ENCODE results near the gene CEACAM7. TPM values are rescaled to one million over a fixed set of nuclear protein-coding genes. Genes with fewer than 3 reads are reported as not detected.

The CEACAM7 gene
- total RNA-seq, 2 donors from 2014 or later, result not detected

DNA sequence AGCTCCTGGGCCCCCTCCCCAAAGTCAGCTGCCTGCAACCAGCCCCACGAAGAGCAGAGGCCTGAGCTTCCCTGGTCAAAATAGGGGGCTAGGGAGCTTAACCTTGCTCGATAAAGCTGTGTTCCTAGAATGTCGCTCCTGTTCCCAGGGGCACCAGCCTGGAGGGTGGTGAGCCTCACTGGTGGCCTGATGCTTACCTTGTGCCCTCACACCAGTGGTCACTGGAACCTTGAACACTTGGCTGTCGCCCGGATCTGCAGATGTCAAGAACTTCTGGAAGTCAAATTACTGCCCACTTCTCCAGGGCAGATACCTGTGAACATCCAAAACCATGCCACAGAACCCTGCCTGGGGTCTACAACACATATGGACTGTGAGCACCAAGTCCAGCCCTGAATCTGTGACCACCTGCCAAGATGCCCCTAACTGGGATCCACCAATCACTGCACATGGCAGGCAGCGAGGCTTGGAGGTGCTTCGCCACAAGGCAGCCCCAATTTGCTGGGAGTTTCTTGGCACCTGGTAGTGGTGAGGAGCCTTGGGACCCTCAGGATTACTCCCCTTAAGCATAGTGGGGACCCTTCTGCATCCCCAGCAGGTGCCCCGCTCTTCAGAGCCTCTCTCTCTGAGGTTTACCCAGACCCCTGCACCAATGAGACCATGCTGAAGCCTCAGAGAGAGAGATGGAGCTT, 15.7 kb upstream of the CEACAM7 start:
- Mint-ChIP-seq H3K9me3 (no peaks in the 10 kb centered on the region), H3K36me3 (no peaks in the 10 kb centered on the region), H3K27ac (no peak overlapping the region)
- DNase-seq (ENCODE audit: low spot score in 2 of 2) (no peak), ATAC-seq (no peak)

DNA sequence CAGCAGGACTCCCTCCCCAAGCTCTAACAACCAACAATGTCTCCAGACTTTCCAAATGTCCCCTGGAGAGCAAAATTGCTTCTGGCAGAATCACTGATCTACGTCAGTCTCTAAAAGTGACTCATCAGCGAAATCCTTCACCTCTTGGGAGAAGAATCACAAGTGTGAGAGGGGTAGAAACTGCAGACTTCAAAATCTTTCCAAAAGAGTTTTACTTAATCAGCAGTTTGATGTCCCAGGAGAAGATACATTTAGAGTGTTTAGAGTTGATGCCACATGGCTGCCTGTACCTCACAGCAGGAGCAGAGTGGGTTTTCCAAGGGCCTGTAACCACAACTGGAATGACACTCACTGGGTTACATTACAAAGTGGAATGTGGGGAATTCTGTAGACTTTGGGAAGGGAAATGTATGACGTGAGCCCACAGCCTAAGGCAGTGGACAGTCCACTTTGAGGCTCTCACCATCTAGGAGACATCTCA, 14.1 kb upstream of the CEACAM7 start:
- no peak for ATAC-seq
- Mint-ChIP-seq H3K27ac (no peak overlapping the region), H3K9me3 (no peaks in the 10 kb centered on the region), H3K36me3 (no peaks in the 10 kb centered on the region)
- no peak for DNase-seq (ENCODE audit: low spot score in 2 of 2)

DNA sequence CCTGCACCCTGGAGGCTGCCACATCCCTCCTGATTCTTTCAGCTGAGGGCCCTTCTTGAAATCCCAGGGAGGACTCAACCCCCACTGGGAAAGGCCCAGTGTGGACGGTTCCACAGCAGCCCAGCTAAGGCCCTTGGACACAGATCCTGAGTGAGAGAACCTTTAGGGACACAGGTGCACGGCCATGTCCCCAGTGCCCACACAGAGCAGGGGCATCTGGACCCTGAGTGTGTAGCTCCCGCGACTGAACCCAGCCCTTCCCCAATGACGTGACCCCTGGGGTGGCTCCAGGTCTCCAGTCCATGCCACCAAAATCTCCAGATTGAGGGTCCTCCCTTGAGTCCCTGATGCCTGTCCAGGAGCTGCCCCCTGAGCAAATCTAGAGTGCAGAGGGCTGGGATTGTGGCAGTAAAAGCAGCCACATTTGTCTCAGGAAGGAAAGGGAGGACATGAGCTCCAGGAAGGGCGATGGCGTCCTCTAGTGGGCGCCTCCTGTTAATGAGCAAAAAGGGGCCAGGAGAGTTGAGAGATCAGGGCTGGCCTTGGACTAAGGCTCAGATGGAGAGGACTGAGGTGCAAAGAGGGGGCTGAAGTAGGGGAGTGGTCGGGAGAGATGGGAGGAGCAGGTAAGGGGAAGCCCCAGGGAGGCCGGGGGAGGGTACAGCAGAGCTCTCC, 13.5 kb upstream of the CEACAM7 start:
- Mint-ChIP-seq H3K27ac (no peak overlapping the region), H3K36me3 (no peaks in the 10 kb centered on the region), H3K9me3 (no peaks in the 10 kb centered on the region)
- peak in 1 of 2 donors; percentile 18 for DNase-seq (ENCODE audit: low spot score in 2 of 2)
- no peak for ATAC-seq

DNA sequence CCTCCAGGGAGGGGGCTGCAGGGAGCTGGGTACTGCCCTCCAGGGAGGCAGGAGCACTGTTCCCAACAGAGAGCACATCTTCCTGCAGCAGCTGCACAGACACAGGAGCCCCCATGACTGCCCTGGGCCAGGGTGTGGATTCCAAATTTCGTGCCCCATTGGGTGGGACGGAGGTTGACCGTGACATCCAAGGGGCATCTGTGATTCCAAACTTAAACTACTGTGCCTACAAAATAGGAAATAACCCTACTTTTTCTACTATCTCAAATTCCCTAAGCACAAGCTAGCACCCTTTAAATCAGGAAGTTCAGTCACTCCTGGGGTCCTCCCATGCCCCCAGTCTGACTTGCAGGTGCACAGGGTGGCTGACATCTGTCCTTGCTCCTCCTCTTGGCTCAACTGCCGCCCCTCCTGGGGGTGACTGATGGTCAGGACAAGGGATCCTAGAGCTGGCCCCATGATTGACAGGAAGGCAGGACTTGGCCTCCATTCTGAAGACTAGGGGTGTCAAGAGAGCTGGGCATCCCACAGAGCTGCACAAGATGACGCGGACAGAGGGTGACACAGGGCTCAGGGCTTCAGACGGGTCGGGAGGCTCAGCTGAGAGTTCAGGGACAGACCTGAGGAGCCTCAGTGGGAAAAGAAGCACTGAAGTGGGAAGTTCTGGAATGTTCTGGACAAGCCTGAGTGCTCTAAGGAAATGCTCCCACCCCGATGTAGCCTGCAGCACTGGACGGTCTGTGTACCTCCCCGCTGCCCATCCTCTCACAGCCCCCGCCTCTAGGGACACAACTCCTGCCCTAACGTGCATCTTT, 12.5 kb upstream of the CEACAM7 start:
- ATAC-seq, result no peak
- peak in 1 of 2 donors; percentile 28 for DNase-seq (ENCODE audit: low spot score in 2 of 2)
- no peaks in the 10 kb centered on the region for H3K36me3 Mint-ChIP-seq
- H3K27ac Mint-ChIP-seq, result no peak overlapping the region
- no peaks in the 10 kb centered on the region for H3K9me3 Mint-ChIP-seq

DNA sequence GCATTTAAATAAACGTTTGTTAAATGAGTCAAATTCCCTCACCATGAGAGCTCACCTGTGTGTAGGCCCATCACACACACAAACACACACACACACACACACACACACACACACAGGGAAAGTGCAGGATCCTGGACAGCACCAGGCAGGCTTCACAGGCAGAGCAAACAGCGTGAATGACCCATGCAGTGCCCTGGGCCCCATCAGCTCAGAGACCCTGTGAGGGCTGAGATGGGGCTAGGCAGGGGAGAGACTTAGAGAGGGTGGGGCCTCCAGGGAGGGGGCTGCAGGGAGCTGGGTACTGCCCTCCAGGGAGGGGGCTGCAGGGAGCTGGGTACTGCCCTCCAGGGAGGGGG, 11.9 kb upstream of the CEACAM7 start:
- DNase-seq (ENCODE audit: low spot score in 2 of 2) (peak in 1 of 2 donors; percentile 16), ATAC-seq (no peak)
- Mint-ChIP-seq H3K27ac (no peak overlapping the region), H3K9me3 (no peaks in the 10 kb centered on the region), H3K36me3 (no peaks in the 10 kb centered on the region)

DNA sequence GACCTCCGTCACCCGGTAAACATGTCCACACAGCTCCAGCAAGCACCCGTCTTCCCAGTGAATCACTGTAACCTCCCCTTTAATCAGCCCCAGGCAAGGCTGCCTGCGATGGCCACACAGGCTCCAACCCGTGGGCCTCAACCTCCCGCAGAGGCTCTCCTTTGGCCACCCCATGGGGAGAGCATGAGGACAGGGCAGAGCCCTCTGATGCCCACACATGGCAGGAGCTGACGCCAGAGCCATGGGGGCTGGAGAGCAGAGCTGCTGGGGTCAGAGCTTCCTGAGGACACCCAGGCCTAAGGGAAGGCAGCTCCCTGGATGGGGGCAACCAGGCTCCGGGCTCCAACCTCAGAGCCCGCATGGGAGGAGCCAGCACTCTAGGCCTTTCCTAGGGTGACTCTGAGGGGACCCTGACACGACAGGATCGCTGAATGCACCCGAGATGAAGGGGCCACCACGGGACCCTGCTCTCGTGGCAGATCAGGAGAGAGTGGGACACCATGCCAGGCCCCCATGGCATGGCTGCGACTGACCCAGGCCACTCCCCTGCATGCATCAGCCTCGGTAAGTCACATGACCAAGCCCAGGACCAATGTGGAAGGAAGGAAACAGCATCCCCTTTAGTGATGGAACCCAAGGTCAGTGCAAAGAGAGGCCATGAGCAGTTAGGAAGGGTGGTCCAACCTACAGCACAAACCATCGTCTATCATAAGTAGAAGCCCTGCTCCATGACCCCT, 11.3 kb upstream of the CEACAM7 start:
- H3K9me3 Mint-ChIP-seq, result no peaks in the 10 kb centered on the region
- no peak for ATAC-seq
- H3K36me3 Mint-ChIP-seq, result no peaks in the 10 kb centered on the region
- DNase-seq (ENCODE audit: low spot score in 2 of 2), result peak in 1 of 2 donors; percentile 37
- no peak overlapping the region for H3K27ac Mint-ChIP-seq

DNA sequence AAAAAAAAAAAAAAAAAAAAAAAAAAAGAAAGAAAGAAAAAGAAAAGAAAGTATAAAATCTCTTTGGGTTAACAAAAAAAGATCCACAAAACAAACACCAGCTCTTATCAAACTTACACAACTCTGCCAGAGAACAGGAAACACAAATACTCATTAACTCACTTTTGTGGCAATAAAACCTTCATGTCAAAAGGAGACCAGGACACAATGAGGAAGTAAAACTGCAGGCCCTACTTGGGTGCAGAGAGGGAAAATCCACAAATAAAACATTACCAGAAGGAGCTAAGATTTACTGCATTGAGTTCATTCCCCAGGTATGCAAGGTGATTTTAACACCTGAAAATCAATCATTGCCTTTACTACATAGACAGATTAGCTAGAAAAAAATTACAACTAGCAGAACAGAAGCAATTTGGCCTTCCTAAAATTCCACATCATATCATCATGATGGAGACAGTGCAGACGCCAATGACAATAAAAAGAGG, 10.7 kb upstream of the CEACAM7 start:
- Mint-ChIP-seq H3K27ac (no peak overlapping the region), H3K9me3 (no peaks in the 10 kb centered on the region), H3K36me3 (no peaks in the 10 kb centered on the region)
- DNase-seq (ENCODE audit: low spot score in 2 of 2) (no peak), ATAC-seq (no peak)

DNA sequence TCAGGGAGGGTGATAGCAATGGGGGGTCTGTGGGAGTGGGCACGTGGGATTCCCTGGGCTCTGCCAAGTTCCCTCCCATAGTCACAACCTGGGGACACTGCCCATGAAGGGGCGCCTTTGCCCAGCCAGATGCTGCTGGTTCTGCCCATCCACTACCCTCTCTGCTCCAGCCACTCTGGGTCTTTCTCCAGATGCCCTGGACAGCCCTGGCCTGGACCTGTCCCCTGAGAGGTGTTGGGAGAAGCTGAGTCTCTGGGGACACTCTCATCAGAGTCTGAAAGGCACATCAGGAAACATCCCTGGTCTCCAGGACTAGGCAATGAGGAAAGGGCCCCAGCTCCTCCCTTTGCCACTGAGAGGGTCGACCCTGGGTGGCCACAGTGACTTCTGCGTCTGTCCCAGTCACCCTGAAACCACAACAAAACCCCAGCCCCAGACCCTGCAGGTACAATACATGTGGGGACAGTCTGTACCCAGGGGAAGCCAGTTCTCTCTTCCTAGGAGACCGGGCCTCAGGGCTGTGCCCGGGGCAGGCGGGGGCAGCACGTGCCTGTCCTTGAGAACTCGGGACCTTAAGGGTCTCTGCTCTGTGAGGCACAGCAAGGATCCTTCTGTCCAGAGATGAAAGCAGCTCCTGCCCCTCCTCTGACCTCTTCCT, 9.3 kb upstream of the CEACAM7 start:
- H3K27ac Mint-ChIP-seq, result no peak overlapping the region
- DNase-seq (ENCODE audit: low spot score in 2 of 2), result peak in 1 of 2 donors; percentile 43
- H3K9me3 Mint-ChIP-seq, result peaks cover 0 to 6% of the 10 kb centered on the region in 2 donors
- no peak for ATAC-seq
- no peaks in the 10 kb centered on the region for H3K36me3 Mint-ChIP-seq

DNA sequence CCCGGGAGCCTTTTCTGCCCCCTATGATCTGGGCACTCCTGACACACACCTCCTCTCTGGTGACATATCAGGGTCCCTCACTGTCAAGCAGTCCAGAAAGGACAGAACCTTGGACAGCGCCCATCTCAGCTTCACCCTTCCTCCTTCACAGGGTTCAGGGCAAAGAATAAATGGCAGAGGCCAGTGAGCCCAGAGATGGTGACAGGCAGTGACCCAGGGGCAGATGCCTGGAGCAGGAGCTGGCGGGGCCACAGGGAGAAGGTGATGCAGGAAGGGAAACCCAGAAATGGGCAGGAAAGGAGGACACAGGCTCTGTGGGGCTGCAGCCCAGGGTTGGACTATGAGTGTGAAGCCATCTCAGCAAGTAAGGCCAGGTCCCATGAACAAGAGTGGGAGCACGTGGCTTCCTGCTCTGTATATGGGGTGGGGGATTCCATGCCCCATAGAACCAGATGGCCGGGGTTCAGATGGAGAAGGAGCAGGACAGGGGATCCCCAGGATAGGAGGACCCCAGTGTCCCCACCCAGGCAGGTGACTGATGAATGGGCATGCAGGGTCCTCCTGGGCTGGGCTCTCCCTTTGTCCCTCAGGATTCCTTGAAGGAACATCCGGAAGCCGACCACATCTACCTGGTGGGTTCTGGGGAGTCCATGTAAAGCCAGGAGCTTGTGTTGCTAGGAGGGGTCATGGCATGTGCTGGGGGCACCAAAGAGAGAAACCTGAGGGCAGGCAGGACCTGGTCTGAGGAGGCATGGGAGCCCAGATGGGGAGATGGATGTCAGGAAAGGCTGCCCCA, 8.5 kb upstream of the CEACAM7 start:
- no peak for DNase-seq (ENCODE audit: low spot score in 2 of 2)
- Mint-ChIP-seq H3K9me3 (peaks cover 0 to 6% of the 10 kb centered on the region in 2 donors), H3K27ac (no peak overlapping the region), H3K36me3 (no peaks in the 10 kb centered on the region)
- no peak for ATAC-seq

DNA sequence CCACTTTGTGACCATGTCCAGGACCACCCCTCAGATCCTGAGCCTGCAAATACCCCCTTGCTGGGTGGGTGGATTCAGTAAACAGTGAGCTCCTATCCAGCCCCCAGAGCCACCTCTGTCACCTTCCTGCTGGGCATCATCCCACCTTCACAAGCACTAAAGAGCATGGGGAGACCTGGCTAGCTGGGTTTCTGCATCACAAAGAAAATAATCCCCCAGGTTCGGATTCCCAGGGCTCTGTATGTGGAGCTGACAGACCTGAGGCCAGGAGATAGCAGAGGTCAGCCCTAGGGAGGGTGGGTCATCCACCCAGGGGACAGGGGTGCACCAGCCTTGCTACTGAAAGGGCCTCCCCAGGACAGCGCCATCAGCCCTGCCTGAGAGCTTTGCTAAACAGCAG, 7.7 kb upstream of the CEACAM7 start:
- Mint-ChIP-seq H3K27ac (no peak overlapping the region), H3K9me3 (peaks cover 0 to 6% of the 10 kb centered on the region in 2 donors), H3K36me3 (no peaks in the 10 kb centered on the region)
- ATAC-seq, result no peak
- no peak for DNase-seq (ENCODE audit: low spot score in 2 of 2)

DNA sequence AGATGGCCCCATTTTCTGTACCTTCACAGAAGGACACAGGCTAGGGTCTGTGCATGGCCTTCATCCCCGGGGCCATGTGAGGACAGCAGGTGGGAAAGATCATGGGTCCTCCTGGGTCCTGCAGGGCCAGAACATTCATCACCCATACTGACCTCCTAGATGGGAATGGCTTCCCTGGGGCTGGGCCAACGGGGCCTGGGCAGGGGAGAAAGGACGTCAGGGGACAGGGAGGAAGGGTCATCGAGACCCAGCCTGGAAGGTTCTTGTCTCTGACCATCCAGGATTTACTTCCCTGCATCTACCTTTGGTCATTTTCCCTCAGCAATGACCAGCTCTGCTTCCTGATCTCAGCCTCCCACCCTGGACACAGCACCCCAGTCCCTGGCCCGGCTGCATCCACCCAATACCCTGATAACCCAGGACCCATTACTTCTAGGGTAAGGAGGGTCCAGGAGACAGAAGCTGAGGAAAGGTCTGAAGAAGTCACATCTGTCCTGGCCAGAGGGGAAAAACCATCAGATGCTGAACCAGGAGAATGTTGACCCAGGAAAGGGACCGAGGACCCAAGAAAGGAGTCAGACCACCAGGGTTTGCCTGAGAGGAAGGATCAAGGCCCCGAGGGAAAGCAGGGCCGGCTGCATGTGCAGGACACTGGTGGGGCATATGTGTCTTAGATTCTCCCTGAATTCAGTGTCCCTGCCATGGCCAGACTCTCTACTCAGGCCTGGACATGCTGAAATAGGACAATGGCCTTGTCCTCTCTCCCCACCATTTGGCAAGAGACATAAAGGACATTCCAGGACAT, 7.0 kb upstream of the CEACAM7 start:
- H3K36me3 Mint-ChIP-seq, result no peaks in the 10 kb centered on the region
- H3K9me3 Mint-ChIP-seq, result peaks cover 0 to 6% of the 10 kb centered on the region in 2 donors
- no peak overlapping the region for H3K27ac Mint-ChIP-seq
- ATAC-seq (no peak), DNase-seq (ENCODE audit: low spot score in 2 of 2) (no peak)

DNA sequence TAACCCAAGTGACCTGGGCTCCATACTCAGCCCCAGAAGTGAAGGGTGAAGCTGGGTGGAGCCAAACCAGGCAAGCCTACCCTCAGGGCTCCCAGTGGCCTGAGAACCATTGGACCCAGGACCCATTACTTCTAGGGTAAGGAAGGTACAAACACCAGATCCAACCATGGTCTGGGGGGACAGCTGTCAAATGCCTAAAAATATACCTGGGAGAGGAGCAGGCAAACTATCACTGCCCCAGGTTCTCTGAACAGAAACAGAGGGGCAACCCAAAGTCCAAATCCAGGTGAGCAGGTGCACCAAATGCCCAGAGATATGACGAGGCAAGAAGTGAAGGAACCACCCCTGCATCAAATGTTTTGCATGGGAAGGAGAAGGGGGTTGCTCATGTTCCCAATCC, 6.1 kb upstream of the CEACAM7 start:
- H3K9me3 Mint-ChIP-seq, result peaks cover 0 to 6% of the 10 kb centered on the region in 2 donors
- ATAC-seq, result no peak
- H3K36me3 Mint-ChIP-seq, result no peaks in the 10 kb centered on the region
- H3K27ac Mint-ChIP-seq, result no peak overlapping the region
- no peak for DNase-seq (ENCODE audit: low spot score in 2 of 2)

DNA sequence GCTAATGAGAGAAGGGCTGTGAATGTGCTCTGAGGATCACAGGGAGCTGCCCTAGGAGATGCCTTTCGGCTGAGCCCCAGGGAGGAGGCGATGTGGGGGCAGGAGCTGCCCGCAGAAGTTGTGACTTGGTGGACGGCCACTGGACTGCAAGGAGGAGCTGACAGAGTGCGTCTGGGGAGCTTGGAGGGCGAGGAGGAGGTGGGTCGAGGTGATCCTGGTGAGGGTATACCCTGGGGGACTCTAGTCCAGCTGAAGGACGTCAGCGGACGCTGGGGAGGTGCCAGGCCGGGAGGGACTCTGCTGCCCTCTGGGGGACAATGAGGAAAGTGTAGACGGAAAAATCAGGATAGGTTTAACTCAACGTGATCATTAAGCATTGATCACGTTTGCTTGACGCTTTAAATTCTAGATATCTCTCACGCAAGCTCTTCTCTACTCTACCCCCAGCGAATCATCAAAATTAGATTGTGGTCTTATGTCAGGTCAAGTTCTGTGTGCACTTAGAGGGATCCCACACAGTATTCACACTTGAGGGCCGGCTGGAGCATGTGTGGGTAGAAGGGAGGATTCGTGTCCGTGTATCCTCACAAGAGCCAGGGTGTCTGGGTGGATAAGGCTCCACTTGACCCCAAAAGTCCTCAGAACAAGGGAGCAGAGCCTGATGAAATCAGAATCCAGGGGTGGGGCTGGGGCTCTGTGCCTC, 3.3 kb upstream of the CEACAM7 start:
- Mint-ChIP-seq H3K9me3 (peaks cover 0 to 6% of the 10 kb centered on the region in 2 donors), H3K36me3 (no peaks in the 10 kb centered on the region), H3K27ac (no peak overlapping the region)
- peak; percentile 46 to 70 for ATAC-seq
- DNase-seq (ENCODE audit: low spot score in 2 of 2), result peak in 1 of 2 donors; percentile 51

DNA sequence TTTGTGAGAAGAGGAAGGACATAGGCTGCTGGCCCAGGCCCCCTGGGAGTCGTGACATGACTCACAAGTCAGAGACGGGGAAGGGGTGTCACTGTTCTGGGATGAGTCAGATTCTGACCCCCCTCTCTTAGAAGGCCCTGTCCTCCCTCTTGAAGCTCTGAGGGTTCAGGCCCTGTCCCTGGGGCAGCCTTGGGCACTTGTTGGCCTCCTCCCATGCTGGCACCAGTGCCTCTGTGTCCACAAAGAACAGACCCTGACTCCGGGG, 2.7 kb upstream of the CEACAM7 start:
- ATAC-seq (no peak), DNase-seq (ENCODE audit: low spot score in 2 of 2) (no peak)
- H3K36me3 Mint-ChIP-seq, result no peaks in the 10 kb centered on the region
- peaks cover 0 to 6% of the 10 kb centered on the region in 2 donors for H3K9me3 Mint-ChIP-seq
- H3K27ac Mint-ChIP-seq, result no peak overlapping the region

Data from activated naive CD4-positive, alpha-beta T cell treated with anti-CD3 and anti-CD28 coated beads, Interleukin-2, amount 50 U/mL, for 72 hours (primary cell).